ENCODE measurements around the gene CDKN2C. TPM values are rescaled to one million over a fixed set of nuclear protein-coding genes. Genes with fewer than 3 reads are reported as not detected.
"Not testable (repeated sequence)": the region's sequence is repeated elsewhere in the genome, so short reads cannot be mapped to it uniquely, and the experiment has no call there.

CDKN2C gene
- total and polyA plus RNA-seq, 9 donors: 10.7 to 18.6 (median 15.9) TPM

GRCh38 chr1:50934838-50935237, 35.2 kb upstream of the CDKN2C start:
- H3K9me3 ChIP-seq (replicated peaks; ENCODE audit: control insufficient read depth, low read depth, low read length): no peaks in the 10 kb centered on the region
- H3K4me1 ChIP-seq (ENCODE audit: control insufficient read depth, insufficient read depth, low read length): no peaks in the 10 kb centered on the region
- H3K36me3 ChIP-seq (ENCODE audit: control insufficient read depth, insufficient read depth, low read length): no peaks in the 10 kb centered on the region
- no peak overlapping the region for H3K27ac ChIP-seq (ENCODE audit: low read length)
- H3K4me3 ChIP-seq (ENCODE audit: low read length): no peak overlapping the region
- no peak for DNase-seq
- no peaks in the 10 kb centered on the region for H3K27me3 ChIP-seq (ENCODE audit: control insufficient read depth, insufficient read depth, low read length)

- not testable (repeated sequence) for H3K9me3 ChIP-seq (replicated peaks; ENCODE audit: control insufficient read depth, low read depth, low read length); DNase-seq; H3K4me3 ChIP-seq (ENCODE audit: low read length); H3K27me3 ChIP-seq (ENCODE audit: control insufficient read depth, insufficient read depth, low read length); H3K36me3 ChIP-seq (ENCODE audit: control insufficient read depth, insufficient read depth, low read length); H3K27ac ChIP-seq (ENCODE audit: low read length); H3K4me1 ChIP-seq (ENCODE audit: control insufficient read depth, insufficient read depth, low read length)
- 100% methylated on average over 1 of the region's 2 CpGs for WGBS (ENCODE audit: insufficient coverage)
Observed at GRCh38 chr1:50935276-50935675, 34.8 kb upstream of the CDKN2C start.

GRCh38 chr1:50936321-50936720, 33.7 kb upstream of the CDKN2C start:
- no peaks in the 10 kb centered on the region for H3K4me1 ChIP-seq (ENCODE audit: control insufficient read depth, insufficient read depth, low read length)
- no peak overlapping the region for H3K27ac ChIP-seq (ENCODE audit: low read length)
- H3K36me3 ChIP-seq (ENCODE audit: control insufficient read depth, insufficient read depth, low read length): no peaks in the 10 kb centered on the region
- DNase-seq: no peak
- H3K27me3 ChIP-seq (ENCODE audit: control insufficient read depth, insufficient read depth, low read length): no peaks in the 10 kb centered on the region
- H3K9me3 ChIP-seq (replicated peaks; ENCODE audit: control insufficient read depth, low read depth, low read length): no peaks in the 10 kb centered on the region
- no peak overlapping the region for H3K4me3 ChIP-seq (ENCODE audit: low read length)
- WGBS (ENCODE audit: insufficient coverage): no CpG with 5 or more reads among the region's 2 CpGs

GRCh38 chr1:50940291-50940690, 29.8 kb upstream of the CDKN2C start:
- WGBS (ENCODE audit: insufficient coverage): no CpG with 5 or more reads among the region's 3 CpGs
- H3K9me3 ChIP-seq (replicated peaks; ENCODE audit: control insufficient read depth, low read depth, low read length): no peaks in the 10 kb centered on the region
- H3K4me1 ChIP-seq (ENCODE audit: control insufficient read depth, insufficient read depth, low read length): no peaks in the 10 kb centered on the region

GRCh38 chr1:50942334-50942733, 27.7 kb upstream of the CDKN2C start:
- Histone ChIP-seq H3K4me3 (ENCODE audit: low read length) (no peak overlapping the region), H3K27ac (ENCODE audit: low read length) (no peak overlapping the region), H3K9me3 (replicated peaks; ENCODE audit: control insufficient read depth, low read depth, low read length) (no peaks in the 10 kb centered on the region), H3K27me3 (ENCODE audit: control insufficient read depth, insufficient read depth, low read length) (no peaks in the 10 kb centered on the region), H3K36me3 (ENCODE audit: control insufficient read depth, insufficient read depth, low read length) (no peaks in the 10 kb centered on the region), H3K4me1 (ENCODE audit: control insufficient read depth, insufficient read depth, low read length) (no peaks in the 10 kb centered on the region)
- no CpG with 5 or more reads among the region's 1 CpG for WGBS (ENCODE audit: insufficient coverage)
- no peak for DNase-seq

More at GRCh38 chr1:50940291-50940690, 29.8 kb upstream of the CDKN2C start:
- Histone ChIP-seq H3K27ac (ENCODE audit: low read length) (no peak overlapping the region), H3K4me3 (ENCODE audit: low read length) (no peak overlapping the region), H3K36me3 (ENCODE audit: control insufficient read depth, insufficient read depth, low read length) (no peaks in the 10 kb centered on the region), H3K27me3 (ENCODE audit: control insufficient read depth, insufficient read depth, low read length) (no peaks in the 10 kb centered on the region)
- DNase-seq: no peak

GRCh38 chr1:50949286-50949982, 20.6 kb upstream of the CDKN2C start:
- WGBS (ENCODE audit: insufficient coverage): 90% methylated on average over 2 of the region's 9 CpGs
- Histone ChIP-seq H3K4me3 (ENCODE audit: low read length) (no peak overlapping the region), H3K4me1 (ENCODE audit: control insufficient read depth, insufficient read depth, low read length) (no peaks in the 10 kb centered on the region)

GRCh38 chr1:50950396-50950795, 19.6 kb upstream of the CDKN2C start:
- H3K27ac ChIP-seq (ENCODE audit: low read length): no peak overlapping the region
- H3K4me3 ChIP-seq (ENCODE audit: low read length): no peak overlapping the region
- no peak for DNase-seq
- WGBS (ENCODE audit: insufficient coverage): no CpG with 5 or more reads among the region's 1 CpG
- H3K9me3 ChIP-seq (replicated peaks; ENCODE audit: control insufficient read depth, low read depth, low read length): no peaks in the 10 kb centered on the region
- H3K27me3 ChIP-seq (ENCODE audit: control insufficient read depth, insufficient read depth, low read length): no peaks in the 10 kb centered on the region
- H3K4me1 ChIP-seq (ENCODE audit: control insufficient read depth, insufficient read depth, low read length): no peaks in the 10 kb centered on the region
- no peaks in the 10 kb centered on the region for H3K36me3 ChIP-seq (ENCODE audit: control insufficient read depth, insufficient read depth, low read length)

More at GRCh38 chr1:50949286-50949982, 20.6 kb upstream of the CDKN2C start:
- Histone ChIP-seq H3K27me3 (ENCODE audit: control insufficient read depth, insufficient read depth, low read length) (no peaks in the 10 kb centered on the region), H3K36me3 (ENCODE audit: control insufficient read depth, insufficient read depth, low read length) (no peaks in the 10 kb centered on the region), H3K27ac (ENCODE audit: low read length) (no peak overlapping the region), H3K9me3 (replicated peaks; ENCODE audit: control insufficient read depth, low read depth, low read length) (no peaks in the 10 kb centered on the region)
- DNase-seq: no peak

GRCh38 chr1:50952566-50952965, 17.5 kb upstream of the CDKN2C start:
- WGBS (ENCODE audit: insufficient coverage): 90% methylated on average over 10 of the region's 31 CpGs
- H3K27ac ChIP-seq (ENCODE audit: low read length); H3K9me3 ChIP-seq (replicated peaks; ENCODE audit: control insufficient read depth, low read depth, low read length): not testable (repeated sequence)

GRCh38 chr1:50955116-50955515, 14.9 kb upstream of the CDKN2C start:
- DNase-seq: no peak
- Histone ChIP-seq H3K27ac (ENCODE audit: low read length) (no peak overlapping the region), H3K27me3 (ENCODE audit: control insufficient read depth, insufficient read depth, low read length) (no peaks in the 10 kb centered on the region), H3K4me3 (ENCODE audit: low read length) (no peak overlapping the region), H3K4me1 (ENCODE audit: control insufficient read depth, insufficient read depth, low read length) (no peaks in the 10 kb centered on the region), H3K36me3 (ENCODE audit: control insufficient read depth, insufficient read depth, low read length) (no peaks in the 10 kb centered on the region), H3K9me3 (replicated peaks; ENCODE audit: control insufficient read depth, low read depth, low read length) (no peaks in the 10 kb centered on the region)
- no CpG with 5 or more reads among the region's 1 CpG for WGBS (ENCODE audit: insufficient coverage)

More at GRCh38 chr1:50952566-50952965, 17.5 kb upstream of the CDKN2C start:
- H3K4me3 ChIP-seq (ENCODE audit: low read length); H3K27me3 ChIP-seq (ENCODE audit: control insufficient read depth, insufficient read depth, low read length); DNase-seq; H3K36me3 ChIP-seq (ENCODE audit: control insufficient read depth, insufficient read depth, low read length); H3K4me1 ChIP-seq (ENCODE audit: control insufficient read depth, insufficient read depth, low read length): not testable (repeated sequence)

- 0% methylated on average over 32 of the region's 38 CpGs for WGBS (ENCODE audit: insufficient coverage)
- DNase-seq: peak; percentile 42
- no peaks in the 10 kb centered on the region for H3K9me3 ChIP-seq (replicated peaks; ENCODE audit: control insufficient read depth, low read depth, low read length)
- no peaks in the 10 kb centered on the region for H3K36me3 ChIP-seq (ENCODE audit: control insufficient read depth, insufficient read depth, low read length)
- peak overlapping the region; percentile 72 for H3K27ac ChIP-seq (ENCODE audit: low read length)
- no peaks in the 10 kb centered on the region for H3K4me1 ChIP-seq (ENCODE audit: control insufficient read depth, insufficient read depth, low read length)
- H3K4me3 ChIP-seq (ENCODE audit: low read length): peak overlapping the region; percentile 73
- H3K27me3 ChIP-seq (ENCODE audit: control insufficient read depth, insufficient read depth, low read length): no peaks in the 10 kb centered on the region
Observed at GRCh38 chr1:50959303-50959912, 10.6 kb upstream of the CDKN2C start.

Data from muscle of leg (tissue), 11 donors.